Right lobe of liver (tissue), 6 donors: ENCODE measurements around the gene SHC4. TPM values are rescaled to one million over a fixed set of nuclear protein-coding genes. Genes with fewer than 3 reads are reported as not detected.

Source experiments
- ATAC-seq, 4 donors: fragments of 200-7000 bp; cut with Tn5 transposase; one replicate each; pipeline ENCODE4 v1.9.1; 2020; ENCODE audit warnings: mild to moderate bottlenecking in 4 of 4, moderate library complexity in 4 of 4
- DNase-seq, 3 donors: peaks; one replicate each; pipeline ENCODE4 v3.0.0-alpha.2; 2020
- H3K27ac ChIP-seq, 3 donors: fragments of 200-600 bp; one replicate each; pipeline ENCODE4 v1.8.0; 2022
- H3K27me3 ChIP-seq, 2 donors: fragments of 200-600 bp; one replicate each; pipeline ENCODE4 v1.8.0; 2022
- H3K36me3 ChIP-seq, 4 donors: fragments of 200-600 bp; sonication (generic) in 1 of 4; one replicate each; pipeline versions ENCODE4 v1.5.1 to v1.8.0; 2017 to 2022; ENCODE audit warnings: control low read depth in 1 of 4
- H3K4me1 ChIP-seq, 4 donors: fragments of 200-600 bp; sonication (generic) in 1 of 4; one replicate each; pipeline versions ENCODE4 v1.5.1 to v1.8.0; 2017 to 2022; ENCODE audit warnings: control low read depth in 1 of 4
- H3K4me3 ChIP-seq, 3 donors: fragments of 200-600 bp; one replicate each; pipeline ENCODE4 v1.8.0; 2022
- H3K9me3 ChIP-seq, 4 donors: fragments of 200-600 bp; sonication (generic) in 1 of 4; one replicate each; pipeline versions ENCODE4 v1.5.1 to v1.8.0; 2017 to 2022; ENCODE audit warnings: control low read depth in 1 of 4
- CTCF ChIP-seq, 4 donors: fragments of 200-600 bp in 3 of 4; fragments of 450-650 bp in 1 of 4; IDR thresholded peaks; one replicate each; pipeline versions ENCODE4 v1.5.1 to v1.8.0; 2016 to 2022; ENCODE audit warnings: antibody characterized with exemption in 4 of 4, mild to moderate bottlenecking in 2 of 4
- POLR2A ChIP-seq: fragments of 450-650 bp; IDR thresholded peaks from one replicate; pipeline ENCODE4 v1.6.1; 2017; ENCODE audit warnings: antibody characterized with exemption, mild to moderate bottlenecking
- WGBS: methylation state at CpG from one replicate; pipeline ENCODE4 v1.1.6; 2018; ENCODE audit warnings: low coverage, low lambda C conversion rate; ENCODE audit not compliant: insufficient coverage; ENCODE audit errors: missing lambda C conversion rate; 5-methylcytosine and 5-hydroxymethylcytosine counted together
- intact Hi-C, 2 donors: fragments of 100-400 bp; cut with DNase I; formaldehyde crosslinking; loops; one replicate each; pipeline versions ENCODE4 v1.11.2 to v1.14.1; 2022
- total RNA-seq, 6 experiments: library from RNA; depleted of rRNA in 2 of 6; stranded (reverse); fragments of >200 nt in 2 of 6; fragmentation: NEBNext Ultra II Directional in 3 of 6; extraction: Animal tissue kit (Norgen Biotek cat#: 25700) in 3 of 6; gene quantifications; one replicate each; pipeline versions ENCODE4 v1.1.0 to v1.2.4, GENCODE V29; 2016 to 2023
- donor health status: DM: no; HTN: yes; CAD: no.
- donor health status: DM: no; HTN: no; CAD: no.
- donor health status: DM: no; HTN: no; CAD: no.
- donor health status: DM: no; HTN: yes; CAD: no.
- donor health status: DM: no; HTN: yes; CAD: no.

The SHC4 gene
- total RNA-seq, 6 experiments from 2014 or later: 0.04 to 0.87 (median 0.04) TPM; not detected in 3

- H3K4me1 ChIP-seq: no peaks in the 10 kb centered on the region
- H3K27ac ChIP-seq: no peak overlapping the region
- WGBS: 39% methylated on average over 2 of the region's 2 CpGs
- ATAC-seq (no peak), DNase-seq (no peak)
- no peaks in the 10 kb centered on the region for H3K9me3 ChIP-seq
- H3K4me3 ChIP-seq: no peak overlapping the region
- H3K27me3 ChIP-seq: no peaks in the 10 kb centered on the region
- no peaks in the 10 kb centered on the region for H3K36me3 ChIP-seq
- intact Hi-C loops: no loop called here
- TF ChIP-seq CTCF (IDR thresholded peaks at IDR 0.05): no peak
- TF ChIP-seq POLR2A: no peak
Observed at GRCh38 chr15:48945386-48945785, 18.3 kb downstream of the SHC4 start.

GRCh38 chr15:48941904-48942303 lies 21.8 kb downstream of the SHC4 start:
- WGBS: 58% methylated on average over 5 of the region's 5 CpGs
- Histone ChIP-seq H3K27ac (no peak overlapping the region), H3K27me3 (no peaks in the 10 kb centered on the region), H3K4me3 (no peak overlapping the region), H3K9me3 (no peaks in the 10 kb centered on the region), H3K4me1 (no peaks in the 10 kb centered on the region), H3K36me3 (no peaks in the 10 kb centered on the region)
- DNase-seq (no peak), ATAC-seq (no peak)
- intact Hi-C loops: no loop called here
- TF ChIP-seq CTCF (IDR thresholded peaks at IDR 0.05) (no peak), POLR2A (no peak)

GRCh38 chr15:48940508-48940907 lies 23.2 kb downstream of the SHC4 start:
- TF ChIP-seq POLR2A (no peak), CTCF (IDR thresholded peaks at IDR 0.05) (no peak)
- ATAC-seq (no peak), DNase-seq (no peak)
- Histone ChIP-seq H3K4me1 (no peaks in the 10 kb centered on the region), H3K27ac (no peak overlapping the region), H3K27me3 (no peaks in the 10 kb centered on the region), H3K36me3 (no peaks in the 10 kb centered on the region), H3K9me3 (no peaks in the 10 kb centered on the region), H3K4me3 (no peak overlapping the region)
- 46% methylated on average over 5 of the region's 6 CpGs for WGBS
- intact Hi-C loops: no loop called here

- H3K27me3 ChIP-seq: no peaks in the 10 kb centered on the region
- intact Hi-C loops: no loop called here
- H3K4me1 ChIP-seq: no peaks in the 10 kb centered on the region
- 87% methylated on average over 2 of the region's 4 CpGs for WGBS
- no peak for ATAC-seq
- H3K9me3 ChIP-seq: no peaks in the 10 kb centered on the region
- no peak for DNase-seq
- no peaks in the 10 kb centered on the region for H3K36me3 ChIP-seq
- H3K4me3 ChIP-seq: no peak overlapping the region
- TF ChIP-seq CTCF (IDR thresholded peaks at IDR 0.05) (no peak), POLR2A (no peak)
- H3K27ac ChIP-seq: no peak overlapping the region
Observed at GRCh38 chr15:48939648-48940047, 24.1 kb downstream of the SHC4 start.

- Histone ChIP-seq H3K36me3 (no peaks in the 10 kb centered on the region), H3K27me3 (no peaks in the 10 kb centered on the region), H3K4me3 (no peak overlapping the region), H3K4me1 (no peaks in the 10 kb centered on the region), H3K27ac (no peak overlapping the region), H3K9me3 (no peaks in the 10 kb centered on the region)
- ATAC-seq (no peak), DNase-seq (no peak)
- WGBS: 85% methylated on average over 2 of the region's 2 CpGs
- intact Hi-C loops: no loop called here
- no peak for TF ChIP-seq CTCF (IDR thresholded peaks at IDR 0.05)
- TF ChIP-seq POLR2A: no peak
Observed at GRCh38 chr15:48937886-48938285, 25.8 kb downstream of the SHC4 start.
